ENCODE measurements around the gene TMEM151B. TPM values are rescaled to one million over a fixed set of nuclear protein-coding genes. Genes with fewer than 3 reads are reported as not detected.

Gene TMEM151B
- total RNA-seq, 4 donors from 2014 or later = 0.10 to 0.15 TPM; not detected in 2

DNA sequence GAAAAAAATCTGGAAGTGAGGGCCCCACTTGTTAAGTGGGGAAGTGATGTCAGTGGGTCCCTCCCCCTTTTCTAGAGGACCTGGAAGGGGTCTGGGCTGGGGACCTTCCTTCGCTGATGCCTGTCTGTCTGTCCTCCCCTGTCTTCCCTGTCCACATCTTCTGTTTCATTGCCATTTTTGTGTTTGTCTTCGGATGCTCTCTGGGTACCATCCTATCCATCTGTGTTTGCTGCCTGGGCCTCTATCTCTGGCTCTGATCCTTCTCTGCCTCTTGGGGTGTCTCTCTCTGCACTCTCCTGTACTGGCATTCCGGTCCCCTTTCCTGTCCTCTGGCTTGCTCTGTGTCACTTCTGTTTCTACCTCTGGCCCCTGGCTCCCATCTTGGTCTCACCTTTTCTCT, 2.3 kb downstream of the TMEM151B start:
- Histone ChIP-seq H3K27me3 (peaks cover 69% of the 10 kb centered on the region), H3K4me3 (no peak overlapping the region), H3K9me3 (no peaks in the 10 kb centered on the region), H3K4me1 (peaks cover 22% of the 10 kb centered on the region), H3K27ac (no peak overlapping the region), H3K36me3 (no peaks in the 10 kb centered on the region)
- DNase-seq (ENCODE audit: low spot score in 2 of 2) = no peak
- TF ChIP-seq EP300 (IDR thresholded peaks at IDR 0.05) (no peak), POLR2AphosphoS5 (IDR thresholded peaks at IDR 0.05) (no peak), POLR2A (IDR thresholded peaks at IDR 0.05) (no peak)
- TF ChIP-seq, protein P1, sequence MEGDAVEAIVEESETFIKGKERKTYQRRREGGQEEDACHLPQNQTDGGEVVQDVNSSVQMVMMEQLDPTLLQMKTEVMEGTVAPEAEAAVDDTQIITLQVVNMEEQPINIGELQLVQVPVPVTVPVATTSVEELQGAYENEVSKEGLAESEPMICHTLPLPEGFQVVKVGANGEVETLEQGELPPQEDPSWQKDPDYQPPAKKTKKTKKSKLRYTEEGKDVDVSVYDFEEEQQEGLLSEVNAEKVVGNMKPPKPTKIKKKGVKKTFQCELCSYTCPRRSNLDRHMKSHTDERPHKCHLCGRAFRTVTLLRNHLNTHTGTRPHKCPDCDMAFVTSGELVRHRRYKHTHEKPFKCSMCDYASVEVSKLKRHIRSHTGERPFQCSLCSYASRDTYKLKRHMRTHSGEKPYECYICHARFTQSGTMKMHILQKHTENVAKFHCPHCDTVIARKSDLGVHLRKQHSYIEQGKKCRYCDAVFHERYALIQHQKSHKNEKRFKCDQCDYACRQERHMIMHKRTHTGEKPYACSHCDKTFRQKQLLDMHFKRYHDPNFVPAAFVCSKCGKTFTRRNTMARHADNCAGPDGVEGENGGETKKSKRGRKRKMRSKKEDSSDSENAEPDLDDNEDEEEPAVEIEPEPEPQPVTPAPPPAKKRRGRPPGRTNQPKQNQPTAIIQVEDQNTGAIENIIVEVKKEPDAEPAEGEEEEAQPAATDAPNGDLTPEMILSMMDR (IDR thresholded peaks at IDR 0.05) = no peak
- WGBS = 89% methylated on average over 3 of the region's 3 CpGs

DNA sequence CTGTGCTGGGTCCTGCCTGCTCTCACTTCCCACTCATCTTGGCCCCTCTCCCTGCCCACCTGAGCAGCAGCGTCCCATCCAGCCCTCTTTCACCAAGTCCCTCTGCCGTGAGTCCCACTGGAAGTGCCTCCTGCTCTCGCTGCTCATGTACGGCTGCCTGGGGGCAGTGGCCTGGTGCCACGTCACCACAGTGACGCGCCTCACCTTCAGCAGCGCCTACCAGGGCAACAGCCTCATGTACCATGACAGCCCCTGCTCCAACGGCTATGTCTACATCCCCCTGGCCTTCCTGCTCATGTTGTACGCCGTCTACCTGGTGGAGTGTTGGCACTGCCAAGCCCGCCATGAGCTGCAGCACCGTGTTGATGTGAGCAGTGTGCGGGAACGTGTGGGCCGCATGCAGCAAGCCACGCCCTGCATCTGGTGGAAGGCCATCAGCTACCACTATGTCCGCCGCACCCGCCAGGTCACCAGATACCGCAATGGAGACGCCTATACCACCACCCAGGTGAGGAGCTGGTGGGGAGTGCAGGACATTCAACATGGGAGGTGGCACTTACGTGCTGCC, 2.8 kb downstream of the TMEM151B start:
- 78% methylated on average over 18 of the region's 23 CpGs for WGBS
- no peak for TF ChIP-seq POLR2AphosphoS5 (IDR thresholded peaks at IDR 0.05)
- TF ChIP-seq, protein P1 (IDR thresholded peaks at IDR 0.05) = no peak
- peaks cover 74% of the 10 kb centered on the region for H3K27me3 ChIP-seq

DNA sequence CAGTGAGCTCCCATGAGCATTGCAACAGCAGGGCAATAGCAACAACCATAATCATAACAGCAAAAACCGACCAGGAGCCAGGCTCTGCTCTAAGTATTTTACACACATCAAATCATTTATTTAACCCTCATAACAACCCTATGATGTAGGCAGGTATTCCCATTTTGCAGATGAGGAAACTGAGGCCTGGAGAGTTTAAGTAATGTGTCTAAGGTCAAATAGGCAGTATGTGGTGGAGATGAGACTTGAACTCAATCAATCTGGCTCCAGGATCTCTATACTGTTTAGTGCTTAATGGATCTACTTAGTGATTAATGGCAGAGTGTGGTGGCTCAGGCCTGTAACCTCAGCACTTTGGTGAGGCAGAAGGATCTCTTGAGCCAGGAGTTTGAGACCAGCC, 3.4 kb downstream of the TMEM151B start:
- WGBS = 87% methylated on average over 1 of the region's 1 CpG
- no peak overlapping the region for H3K4me3 ChIP-seq
- H3K9me3 ChIP-seq = no peaks in the 10 kb centered on the region
- no peak for TF ChIP-seq POLR2AphosphoS5 (IDR thresholded peaks at IDR 0.05)
- TF ChIP-seq, protein P1 (IDR thresholded peaks at IDR 0.05) = no peak
- TF ChIP-seq POLR2A (IDR thresholded peaks at IDR 0.05) = no peak
- no peak for TF ChIP-seq EP300 (IDR thresholded peaks at IDR 0.05)
- no peak overlapping the region for H3K27ac ChIP-seq
- peaks cover 22% of the 10 kb centered on the region for H3K4me1 ChIP-seq
- no peak for DNase-seq (ENCODE audit: low spot score in 2 of 2)
- peaks cover 78% of the 10 kb centered on the region for H3K27me3 ChIP-seq
- H3K36me3 ChIP-seq = no peaks in the 10 kb centered on the region

More for the DNA sequence above, 2.8 kb downstream of the TMEM151B start:
- H3K4me3 ChIP-seq = no peak overlapping the region
- no peak overlapping the region for H3K27ac ChIP-seq
- H3K9me3 ChIP-seq = no peaks in the 10 kb centered on the region
- no peak for DNase-seq (ENCODE audit: low spot score in 2 of 2)
- peaks cover 22% of the 10 kb centered on the region for H3K4me1 ChIP-seq
- no peaks in the 10 kb centered on the region for H3K36me3 ChIP-seq

DNA sequence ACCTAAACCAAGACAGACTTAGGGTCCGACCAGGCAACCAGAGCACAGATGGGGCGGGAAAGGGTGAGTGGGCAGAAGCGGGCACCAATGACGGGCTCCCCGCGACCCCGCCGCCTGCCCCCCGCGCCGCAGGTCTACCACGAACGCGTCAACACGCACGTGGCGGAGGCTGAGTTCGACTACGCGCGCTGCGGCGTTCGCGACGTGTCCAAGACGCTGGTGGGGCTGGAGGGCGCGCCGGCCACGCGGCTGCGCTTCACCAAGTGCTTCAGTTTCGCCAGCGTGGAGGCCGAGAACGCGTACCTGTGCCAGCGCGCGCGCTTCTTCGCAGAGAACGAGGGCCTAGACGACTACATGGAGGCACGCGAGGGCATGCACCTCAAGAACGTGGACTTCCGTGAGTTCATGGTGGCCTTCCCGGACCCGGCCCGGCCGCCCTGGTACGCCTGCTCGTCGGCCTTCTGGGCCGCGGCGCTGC, 5.1 kb downstream of the TMEM151B start:
- H3K4me1 ChIP-seq = peaks cover 18% of the 10 kb centered on the region
- DNase-seq (ENCODE audit: low spot score in 2 of 2) = no peak
- peak overlapping the region; percentile 41 for H3K4me3 ChIP-seq
- 91% methylated on average over 55 of the region's 59 CpGs for WGBS
- TF ChIP-seq, protein P1 (IDR thresholded peaks at IDR 0.05) = no peak
- TF ChIP-seq POLR2A (IDR thresholded peaks at IDR 0.05) (no peak), EP300 (IDR thresholded peaks at IDR 0.05) (no peak), POLR2AphosphoS5 (IDR thresholded peaks at IDR 0.05) (no peak)
- H3K27me3 ChIP-seq = peaks cover 73% of the 10 kb centered on the region
- no peaks in the 10 kb centered on the region for H3K9me3 ChIP-seq
- H3K36me3 ChIP-seq = no peaks in the 10 kb centered on the region
- no peak overlapping the region for H3K27ac ChIP-seq

DNA sequence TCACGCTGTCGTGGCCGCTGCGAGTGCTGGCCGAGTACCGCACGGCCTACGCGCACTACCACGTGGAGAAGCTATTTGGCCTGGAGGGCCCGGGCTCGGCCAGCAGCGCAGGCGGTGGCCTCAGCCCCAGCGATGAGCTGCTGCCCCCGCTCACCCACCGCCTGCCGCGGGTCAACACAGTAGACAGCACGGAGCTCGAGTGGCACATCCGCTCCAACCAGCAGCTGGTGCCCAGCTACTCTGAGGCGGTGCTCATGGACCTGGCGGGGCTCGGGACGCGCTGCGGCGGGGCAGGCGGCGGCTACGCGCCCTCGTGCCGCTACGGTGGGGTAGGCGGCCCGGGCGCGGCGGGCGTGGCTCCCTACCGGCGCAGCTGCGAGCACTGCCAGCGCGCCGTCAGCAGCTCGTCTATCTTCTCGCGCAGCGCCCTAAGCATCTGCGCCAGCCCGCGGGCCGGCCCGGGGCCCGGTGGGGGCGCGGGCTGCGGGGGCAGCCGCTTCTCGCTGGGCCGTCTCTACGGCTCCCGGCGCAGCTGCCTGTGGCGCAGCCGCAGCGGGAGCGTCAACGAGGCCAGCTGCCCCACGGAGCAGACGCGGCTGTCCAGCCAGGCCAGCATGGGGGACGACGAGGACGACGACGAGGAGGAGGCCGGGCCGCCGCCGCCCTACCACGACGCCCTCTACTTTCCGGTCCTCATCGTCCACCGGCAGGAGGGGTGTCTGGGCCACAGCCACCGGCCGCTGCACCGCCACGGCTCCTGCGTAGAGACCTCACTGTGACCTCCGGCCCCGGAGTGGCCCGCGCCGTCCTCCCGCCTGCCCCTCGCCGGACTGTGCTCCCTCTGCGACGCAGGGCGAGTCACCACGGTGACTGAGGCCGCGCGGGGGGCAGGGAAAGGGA, 5.7 kb downstream of the TMEM151B start:
- Histone ChIP-seq H3K9me3 (no peaks in the 10 kb centered on the region), H3K4me1 (peaks cover 12% of the 10 kb centered on the region), H3K36me3 (no peaks in the 10 kb centered on the region), H3K27ac (no peak overlapping the region), H3K4me3 (peak overlapping the region; percentile 41), H3K27me3 (peaks cover 66% of the 10 kb centered on the region)
- no peak for TF ChIP-seq POLR2A (IDR thresholded peaks at IDR 0.05)
- TF ChIP-seq, protein P1 (IDR thresholded peaks at IDR 0.05) = no peak
- no peak for TF ChIP-seq POLR2AphosphoS5 (IDR thresholded peaks at IDR 0.05)
- no peak for DNase-seq (ENCODE audit: low spot score in 2 of 2)
- 21% methylated on average over 29 of the region's 109 CpGs for WGBS
